IPS-20b (cell line): ENCODE data around the gene EIF5AL1.

Source experiments
- H3K27ac ChIP-seq: one replicate; pipeline ENCODE4 v1.5.1; 2013; ENCODE audit warnings: low read length
- H3K27me3 ChIP-seq: 2 replicates; pipeline ENCODE4 v1.6.1; 2013; ENCODE audit warnings: mild to moderate bottlenecking, low read length, inconsistent platforms; ENCODE audit not compliant: insufficient read depth
- H3K36me3 ChIP-seq: 2 replicates; pipeline ENCODE4 v1.6.1; 2013; ENCODE audit warnings: low read depth, mild to moderate bottlenecking, inconsistent platforms, low read length, moderate library complexity; ENCODE audit not compliant: insufficient read depth
- H3K4me1 ChIP-seq: 2 replicates; pipeline ENCODE4 v1.6.1; 2013; ENCODE audit warnings: mild to moderate bottlenecking, control low read depth, inconsistent platforms, low read length, moderate library complexity; ENCODE audit not compliant: insufficient read depth
- H3K4me3 ChIP-seq: 2 replicates; pipeline ENCODE4 v1.5.1; 2013; ENCODE audit warnings: mild to moderate bottlenecking, low read length, inconsistent platforms
- H3K9ac ChIP-seq: 2 replicates; pipeline ENCODE4 v1.6.1; 2013; ENCODE audit warnings: low read depth, mild to moderate bottlenecking, inconsistent platforms, low read length, moderate library complexity
- H3K9me3 ChIP-seq: 2 replicates; pipeline ENCODE4 v1.6.1; 2013; ENCODE audit warnings: mild to moderate bottlenecking, low read depth, low read length, inconsistent platforms; ENCODE audit not compliant: insufficient read depth

The EIF5AL1 gene

DNA sequence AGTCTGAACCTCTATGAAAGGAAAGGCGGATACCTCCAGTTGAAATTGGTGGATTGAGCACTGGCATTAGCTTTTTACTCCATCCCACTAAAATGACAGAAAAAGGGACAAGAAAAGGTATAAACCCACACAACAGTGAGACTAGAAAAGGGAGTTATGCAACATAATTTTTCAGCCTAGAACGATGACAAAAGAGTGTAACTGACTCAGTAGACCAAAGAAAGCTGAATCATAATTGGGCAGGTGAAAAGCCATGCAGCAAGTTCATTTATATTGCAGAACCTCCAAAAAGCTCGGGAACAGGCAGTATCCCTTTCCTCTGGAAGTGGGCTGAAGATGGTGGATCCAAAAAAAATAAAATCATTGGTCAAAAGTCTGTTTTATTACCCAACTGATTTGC is 36.5 kb upstream of the EIF5AL1 start:
- no peak overlapping the region for H3K9ac ChIP-seq
- no peaks in the 10 kb centered on the region for H3K36me3 ChIP-seq
- no peaks in the 10 kb centered on the region for H3K4me1 ChIP-seq

GRCh38 chr10:79476645-79477044 is 35.7 kb upstream of the EIF5AL1 start:
- no peaks in the 10 kb centered on the region; the same call in 1 of the 2 replicates for H3K27me3 ChIP-seq
- H3K27ac ChIP-seq = no peak overlapping the region
- H3K4me1 ChIP-seq = no peaks in the 10 kb centered on the region
- H3K4me3 ChIP-seq = no peak overlapping the region
- H3K9ac ChIP-seq = no peak overlapping the region
- peaks cover 5% of the 10 kb centered on the region; the same call in 1 of the 2 replicates for H3K9me3 ChIP-seq
- H3K36me3 ChIP-seq = no peaks in the 10 kb centered on the region

More for the DNA sequence above, 36.5 kb upstream of the EIF5AL1 start:
- no peak overlapping the region for H3K27ac ChIP-seq
- H3K4me3 ChIP-seq = no peak overlapping the region
- H3K9me3 ChIP-seq = peaks cover 1% of the 10 kb centered on the region; the same call in 1 of the 2 replicates
- H3K27me3 ChIP-seq = no peaks in the 10 kb centered on the region; the same call in 1 of the 2 replicates

- Histone ChIP-seq H3K27me3 (no peaks in the 10 kb centered on the region; the same call in 1 of the 2 replicates), H3K4me1 (no peaks in the 10 kb centered on the region), H3K9me3 (peaks cover 5% of the 10 kb centered on the region; the same call in 1 of the 2 replicates), H3K9ac (no peak overlapping the region), H3K36me3 (no peaks in the 10 kb centered on the region), H3K4me3 (no peak overlapping the region), H3K27ac (no peak overlapping the region)
These were observed 34.9 kb upstream of the EIF5AL1 start for GRCh38 chr10:79477456-79477855.

- no peaks in the 10 kb centered on the region for H3K27me3 ChIP-seq
- H3K36me3 ChIP-seq = no peaks in the 10 kb centered on the region
- H3K9ac ChIP-seq = no peak overlapping the region
- H3K27ac ChIP-seq = no peak overlapping the region
- H3K4me3 ChIP-seq = no peak overlapping the region
- peaks cover 5% of the 10 kb centered on the region; the same call in 1 of the 2 replicates for H3K9me3 ChIP-seq
- H3K4me1 ChIP-seq = no peaks in the 10 kb centered on the region
These were observed 32.9 kb upstream of the EIF5AL1 start for GRCh38 chr10:79479283-79479909.

DNA sequence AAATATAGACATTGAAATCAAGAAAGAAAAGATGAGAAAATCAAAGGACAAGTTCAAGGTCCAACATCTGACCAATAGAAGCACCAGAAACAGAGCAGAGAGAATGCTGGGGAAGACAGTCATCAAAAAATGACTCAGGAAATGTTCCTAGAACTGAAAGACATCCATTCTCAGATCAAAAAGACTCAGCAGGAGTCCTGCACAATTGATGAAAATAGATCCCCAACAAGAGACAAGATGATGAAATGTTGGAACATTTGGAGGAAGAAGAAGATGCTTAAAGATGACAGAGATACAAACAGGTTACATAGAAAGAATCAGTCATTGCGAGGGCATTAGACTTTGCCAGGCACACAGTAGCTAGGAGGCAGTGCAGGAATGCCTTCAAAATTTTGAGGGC is 30.0 kb upstream of the EIF5AL1 start:
- 0 out of 2 replicates have a peak, but pooled peaks cover 8% of the 10 kb centered on the region for H3K27me3 ChIP-seq
- H3K27ac ChIP-seq = no peak overlapping the region
- H3K4me1 ChIP-seq = no peaks in the 10 kb centered on the region
- no peak overlapping the region for H3K4me3 ChIP-seq
- H3K36me3 ChIP-seq = no peaks in the 10 kb centered on the region
- H3K9me3 ChIP-seq = peaks cover 5% of the 10 kb centered on the region; the same call in 1 of the 2 replicates
- no peak overlapping the region for H3K9ac ChIP-seq

- Histone ChIP-seq H3K4me3 (no peak overlapping the region), H3K9ac (no peak overlapping the region)
These were observed 29.6 kb upstream of the EIF5AL1 start for GRCh38 chr10:79482741-79483140.

DNA sequence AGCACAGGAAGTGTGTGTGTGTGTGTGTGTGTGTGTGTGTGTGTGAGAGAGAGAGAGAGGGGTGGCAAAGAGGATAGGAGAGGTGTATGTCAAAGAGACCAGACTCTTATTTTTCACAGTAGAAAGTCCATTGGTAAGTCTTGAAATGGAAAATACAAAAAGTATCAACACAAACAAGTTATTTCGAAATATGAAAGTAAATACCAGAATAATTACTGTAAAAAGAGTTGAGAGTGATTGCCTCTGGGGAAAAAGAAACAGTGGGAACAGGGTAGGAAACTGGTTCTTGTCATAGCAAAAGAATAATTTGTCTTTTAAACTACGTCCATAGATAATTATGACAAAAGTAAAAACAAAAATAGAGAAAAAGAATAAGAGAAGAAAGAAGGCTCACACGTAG is 29.0 kb upstream of the EIF5AL1 start:
- H3K9me3 ChIP-seq = peaks cover 5% of the 10 kb centered on the region; the same call in 1 of the 2 replicates
- H3K27me3 ChIP-seq = 0 out of 2 replicates have a peak, but pooled peaks cover 8% of the 10 kb centered on the region
- no peak overlapping the region for H3K27ac ChIP-seq
- H3K9ac ChIP-seq = no peak overlapping the region
- peaks cover 4% of the 10 kb centered on the region; the same call in 1 of the 2 replicates for H3K4me1 ChIP-seq
- H3K4me3 ChIP-seq = no peak overlapping the region
- H3K36me3 ChIP-seq = no peaks in the 10 kb centered on the region

More at GRCh38 chr10:79482741-79483140, 29.6 kb upstream of the EIF5AL1 start:
- Histone ChIP-seq H3K9me3 (peaks cover 5% of the 10 kb centered on the region; the same call in 1 of the 2 replicates), H3K36me3 (no peaks in the 10 kb centered on the region), H3K27ac (no peak overlapping the region), H3K4me1 (0 out of 2 replicates have a peak, but pooled peaks cover under 1% of the 10 kb centered on the region), H3K27me3 (0 out of 2 replicates have a peak, but pooled peaks cover 8% of the 10 kb centered on the region)

GRCh38 chr10:79483948-79484347 is 28.4 kb upstream of the EIF5AL1 start:
- H3K27me3 ChIP-seq = 0 out of 2 replicates have a peak, but pooled peaks cover 8% of the 10 kb centered on the region
- H3K4me3 ChIP-seq = no peak overlapping the region
- no peak overlapping the region for H3K9ac ChIP-seq
- H3K27ac ChIP-seq = no peak overlapping the region
- H3K36me3 ChIP-seq = no peaks in the 10 kb centered on the region
- H3K4me1 ChIP-seq = peaks cover 4% of the 10 kb centered on the region; the same call in 1 of the 2 replicates
- H3K9me3 ChIP-seq = peaks cover 5% of the 10 kb centered on the region; the same call in 1 of the 2 replicates

- Histone ChIP-seq H3K36me3 (no peaks in the 10 kb centered on the region), H3K27me3 (0 out of 2 replicates have a peak, but pooled peaks cover 8% of the 10 kb centered on the region), H3K27ac (no peak overlapping the region), H3K9me3 (peaks cover 5% of the 10 kb centered on the region; the same call in 1 of the 2 replicates), H3K4me3 (no peak overlapping the region), H3K9ac (no peak overlapping the region), H3K4me1 (peaks cover 4% of the 10 kb centered on the region; the same call in 1 of the 2 replicates)
These were observed 27.9 kb upstream of the EIF5AL1 start for GRCh38 chr10:79484476-79484875.

DNA sequence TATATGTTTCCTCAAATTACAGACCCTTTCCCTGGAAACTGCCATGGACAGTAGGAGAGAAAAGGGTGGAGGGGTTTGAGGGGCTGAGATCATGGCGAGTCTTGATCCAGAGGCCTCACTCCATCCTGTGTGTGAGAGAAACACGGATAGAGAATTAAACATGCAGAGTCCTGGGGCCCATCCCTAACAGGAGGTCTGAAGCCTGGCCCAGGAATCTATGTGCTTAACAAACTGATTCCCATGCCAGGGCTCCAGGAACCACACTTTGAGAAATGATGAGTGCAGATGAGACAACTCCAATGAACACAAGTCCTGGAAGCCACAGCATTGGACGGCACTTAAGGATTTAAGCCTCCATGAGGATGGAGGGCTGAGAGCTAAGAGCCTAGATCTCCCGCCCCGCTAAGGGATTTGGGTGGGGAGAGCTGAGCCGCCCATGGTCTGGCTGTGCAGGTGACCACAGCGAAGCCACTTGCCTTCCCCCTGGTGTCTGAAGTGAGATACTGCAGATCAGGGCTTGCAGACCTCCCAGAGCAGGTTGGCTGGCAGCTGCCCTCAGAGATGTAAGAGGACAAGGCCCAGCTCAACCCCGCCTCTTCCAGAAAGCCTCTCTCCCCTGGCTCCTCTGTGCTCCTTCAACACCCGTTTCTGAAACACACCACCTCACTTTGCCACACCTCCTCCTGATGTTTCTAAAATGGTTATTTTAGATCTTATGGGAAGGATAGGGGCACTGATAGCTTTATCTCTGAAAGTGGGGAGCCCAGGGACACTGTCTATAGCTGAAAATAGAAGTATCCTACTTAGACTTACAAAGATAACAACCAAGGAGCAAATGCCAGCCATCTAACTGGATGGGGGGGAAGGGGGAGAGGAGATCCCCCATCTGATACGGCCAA is 24.8 kb upstream of the EIF5AL1 start:
- no peaks in the 10 kb centered on the region for H3K9me3 ChIP-seq
- H3K4me1 ChIP-seq = peaks cover 4% of the 10 kb centered on the region; the same call in 1 of the 2 replicates
- H3K4me3 ChIP-seq = no peak overlapping the region
- peaks cover 8% of the 10 kb centered on the region; the same call in 1 of the 2 replicates for H3K27me3 ChIP-seq
- H3K27ac ChIP-seq = no peak overlapping the region
- no peak overlapping the region for H3K9ac ChIP-seq
- H3K36me3 ChIP-seq = no peaks in the 10 kb centered on the region

DNA sequence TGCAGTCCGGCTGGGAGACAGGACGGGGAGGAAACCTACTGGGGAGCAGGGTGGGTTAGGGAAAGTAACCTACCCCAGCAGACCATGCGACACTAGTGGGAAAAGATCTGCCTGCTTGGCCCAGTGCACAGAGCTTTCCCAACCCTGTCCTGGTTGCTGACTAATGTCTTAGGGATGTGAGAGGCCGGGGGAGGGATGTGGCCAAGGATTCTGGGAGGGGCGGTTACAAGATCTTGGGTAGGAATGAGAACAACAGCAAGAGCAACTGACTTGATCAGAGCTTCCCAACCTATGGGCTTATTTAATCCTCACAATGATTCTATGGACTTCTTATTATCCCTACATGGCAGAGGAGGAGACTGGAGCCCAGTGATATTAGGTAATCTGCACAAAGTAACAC is 24.0 kb upstream of the EIF5AL1 start:
- Histone ChIP-seq H3K27me3 (peaks cover 8% of the 10 kb centered on the region; the same call in 1 of the 2 replicates), H3K4me1 (peaks cover 4% of the 10 kb centered on the region; the same call in 1 of the 2 replicates), H3K9ac (no peak overlapping the region), H3K9me3 (no peaks in the 10 kb centered on the region), H3K4me3 (no peak overlapping the region), H3K36me3 (no peaks in the 10 kb centered on the region), H3K27ac (no peak overlapping the region)
